Chondrocyte (in vitro differentiated cells): ENCODE measurements around the gene NRXN3. TPM values are rescaled to one million over a fixed set of nuclear protein-coding genes. Genes with fewer than 3 reads are reported as not detected.
"Not testable (repeated sequence)": the region's sequence is repeated elsewhere in the genome, so short reads cannot be mapped to it uniquely, and the experiment has no call there.

Source experiments
- DNase-seq: peaks from one replicate; pipeline ENCODE4 v3.0.0; 2021; ENCODE audit warnings: mixed read lengths, low spot score
- H3K27ac Mint-ChIP-seq: one replicate; pipeline ENCODE4 v1.8.0; 2021; ENCODE audit warnings: mild to moderate bottlenecking, moderate library complexity, mixed read lengths; ENCODE audit not compliant: unreplicated experiment
- H3K27me3 Mint-ChIP-seq: 2 replicates; pipeline ENCODE4 v1.8.0; 2021; ENCODE audit warnings: low read depth, mixed read lengths
- H3K36me3 Mint-ChIP-seq: 2 replicates; pipeline ENCODE4 v1.8.0; 2021; ENCODE audit warnings: low read depth, mixed read lengths
- H3K4me1 Mint-ChIP-seq: 2 replicates; pipeline ENCODE4 v1.8.0; 2021; ENCODE audit warnings: low read depth, mild to moderate bottlenecking, mixed read lengths
- H3K4me3 Mint-ChIP-seq: one replicate; pipeline ENCODE4 v1.8.0; 2021; ENCODE audit warnings: mild to moderate bottlenecking, moderate library complexity, mixed read lengths; ENCODE audit not compliant: unreplicated experiment
- H3K9me3 Mint-ChIP-seq: 2 replicates; pipeline ENCODE4 v1.8.0; 2021; ENCODE audit warnings: low read depth, mixed read lengths
- total RNA-seq: library from RNA; stranded (reverse); gene quantifications from 3 replicates; pipeline ENCODE4 v1.2.1, GENCODE V29; 2021
- TF ChIP-seq, protein P1 (sequence below): fragments of 200-600 bp; sonication (generic); IDR thresholded peaks from 2 replicates; pipeline ENCODE4 v1.5.0; 2021; ENCODE audit warnings: antibody characterized with exemption, mild to moderate bottlenecking, moderate library complexity

Gene NRXN3
- total RNA-seq, 1 donor from 2014 or later = 7.9 TPM

DNA sequence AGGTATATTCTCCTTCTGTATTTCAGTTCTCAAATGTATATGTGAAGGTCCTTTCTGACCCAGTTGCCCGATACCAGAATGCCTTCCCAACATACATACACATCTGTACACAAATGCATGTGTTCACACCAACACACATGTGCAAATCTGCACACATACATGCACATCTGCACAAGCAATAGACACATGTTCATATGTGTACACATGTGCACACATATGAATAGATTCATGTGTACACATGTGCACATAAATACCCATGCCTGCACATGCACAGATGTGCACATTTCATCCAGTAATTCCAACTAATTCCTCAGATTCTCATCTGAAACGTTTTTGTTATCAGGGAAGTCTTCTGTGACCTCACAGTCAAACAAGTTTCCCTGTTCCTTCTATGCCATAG lies 933.6 kb downstream of the NRXN3 start:
- no peaks in the 10 kb centered on the region for H3K36me3 Mint-ChIP-seq
- H3K4me1 Mint-ChIP-seq = no peaks in the 10 kb centered on the region
- peaks cover 5% of the 10 kb centered on the region for H3K27me3 Mint-ChIP-seq
- TF ChIP-seq, protein P1, sequence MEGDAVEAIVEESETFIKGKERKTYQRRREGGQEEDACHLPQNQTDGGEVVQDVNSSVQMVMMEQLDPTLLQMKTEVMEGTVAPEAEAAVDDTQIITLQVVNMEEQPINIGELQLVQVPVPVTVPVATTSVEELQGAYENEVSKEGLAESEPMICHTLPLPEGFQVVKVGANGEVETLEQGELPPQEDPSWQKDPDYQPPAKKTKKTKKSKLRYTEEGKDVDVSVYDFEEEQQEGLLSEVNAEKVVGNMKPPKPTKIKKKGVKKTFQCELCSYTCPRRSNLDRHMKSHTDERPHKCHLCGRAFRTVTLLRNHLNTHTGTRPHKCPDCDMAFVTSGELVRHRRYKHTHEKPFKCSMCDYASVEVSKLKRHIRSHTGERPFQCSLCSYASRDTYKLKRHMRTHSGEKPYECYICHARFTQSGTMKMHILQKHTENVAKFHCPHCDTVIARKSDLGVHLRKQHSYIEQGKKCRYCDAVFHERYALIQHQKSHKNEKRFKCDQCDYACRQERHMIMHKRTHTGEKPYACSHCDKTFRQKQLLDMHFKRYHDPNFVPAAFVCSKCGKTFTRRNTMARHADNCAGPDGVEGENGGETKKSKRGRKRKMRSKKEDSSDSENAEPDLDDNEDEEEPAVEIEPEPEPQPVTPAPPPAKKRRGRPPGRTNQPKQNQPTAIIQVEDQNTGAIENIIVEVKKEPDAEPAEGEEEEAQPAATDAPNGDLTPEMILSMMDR = no peak
- H3K4me3 Mint-ChIP-seq = no peak overlapping the region
- DNase-seq = no peak
- H3K9me3 Mint-ChIP-seq = no peaks in the 10 kb centered on the region
- no peak overlapping the region for H3K27ac Mint-ChIP-seq

DNA sequence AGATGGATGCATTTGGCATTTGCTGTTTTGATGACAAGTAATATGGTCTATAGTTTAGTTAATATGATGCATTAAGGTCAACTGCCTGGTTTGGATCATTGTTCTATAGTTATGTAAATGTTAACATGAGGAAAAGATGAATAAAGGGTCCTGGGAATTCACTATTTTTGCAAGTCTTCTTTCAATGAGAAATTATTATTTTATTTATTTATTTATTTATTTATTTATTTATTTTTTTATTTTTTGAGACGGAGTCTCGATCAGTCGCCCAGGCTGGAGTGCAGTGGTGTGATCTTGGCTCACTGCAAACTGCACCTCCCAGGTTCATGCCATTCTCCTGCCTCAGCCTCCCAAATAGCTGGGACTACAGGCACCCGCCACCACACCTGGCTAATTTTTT lies 940.4 kb downstream of the NRXN3 start:
- peaks cover 14% of the 10 kb centered on the region for H3K4me1 Mint-ChIP-seq
- not testable (repeated sequence) for H3K27ac Mint-ChIP-seq, H3K4me3 Mint-ChIP-seq, H3K9me3 Mint-ChIP-seq, H3K27me3 Mint-ChIP-seq, H3K36me3 Mint-ChIP-seq, DNase-seq

DNA sequence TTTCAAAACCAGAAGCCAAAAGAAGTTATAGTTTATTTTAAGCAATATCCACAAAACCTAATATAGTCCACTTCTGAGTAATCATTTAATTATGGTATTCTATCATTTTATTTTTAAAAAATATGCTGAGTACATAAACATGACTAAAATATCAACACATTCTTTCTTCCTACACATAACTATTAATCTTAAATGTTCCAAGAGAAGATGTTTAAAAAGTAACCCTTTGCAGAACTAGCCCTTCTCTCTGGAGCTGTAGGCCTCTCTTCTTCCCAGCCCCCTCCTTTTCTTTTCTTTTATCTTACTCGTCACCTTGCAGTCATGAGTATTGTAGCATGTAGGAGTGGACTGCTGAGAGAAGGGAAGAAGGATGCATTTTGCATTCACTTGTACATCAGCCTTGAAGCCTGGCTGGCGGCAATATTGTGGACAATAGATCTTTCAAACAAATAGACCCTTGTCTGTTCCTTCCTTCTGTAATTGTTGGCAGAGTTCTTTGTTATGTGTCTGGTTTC lies 941.9 kb downstream of the NRXN3 start:
- Mint-ChIP-seq H3K4me1 (peaks cover 14% of the 10 kb centered on the region), H3K9me3 (no peaks in the 10 kb centered on the region), H3K36me3 (no peaks in the 10 kb centered on the region), H3K27ac (no peak overlapping the region), H3K27me3 (no peaks in the 10 kb centered on the region), H3K4me3 (no peak overlapping the region)
- no peak for DNase-seq
- TF ChIP-seq, protein P1 = no peak

DNA sequence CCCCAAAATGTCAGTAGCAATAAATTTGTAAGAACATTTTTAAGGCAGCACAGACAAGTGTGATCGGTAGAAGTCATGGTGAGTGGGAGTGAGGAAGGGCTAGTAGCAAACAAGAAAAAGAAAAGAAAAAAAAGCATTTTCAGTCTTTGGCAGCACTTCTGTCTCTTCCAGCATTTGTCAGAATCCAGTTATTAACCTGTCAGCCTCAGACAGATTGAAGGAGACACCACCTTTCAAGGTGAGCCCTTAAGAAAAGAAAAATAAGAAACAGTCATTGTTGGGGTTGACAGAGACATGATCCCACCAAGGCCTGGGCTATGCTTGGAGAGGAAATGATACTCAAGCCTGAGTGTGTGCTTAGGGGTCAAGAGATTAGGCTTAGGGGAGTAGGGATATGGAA lies 947.4 kb downstream of the NRXN3 start:
- no peaks in the 10 kb centered on the region for H3K9me3 Mint-ChIP-seq
- H3K27me3 Mint-ChIP-seq = peaks cover 2% of the 10 kb centered on the region
- no peak overlapping the region for H3K27ac Mint-ChIP-seq
- TF ChIP-seq, protein P1 = no peak
- no peak for DNase-seq
- H3K36me3 Mint-ChIP-seq = no peaks in the 10 kb centered on the region
- H3K4me1 Mint-ChIP-seq = peaks cover under 1% of the 10 kb centered on the region
- no peak overlapping the region for H3K4me3 Mint-ChIP-seq

DNA sequence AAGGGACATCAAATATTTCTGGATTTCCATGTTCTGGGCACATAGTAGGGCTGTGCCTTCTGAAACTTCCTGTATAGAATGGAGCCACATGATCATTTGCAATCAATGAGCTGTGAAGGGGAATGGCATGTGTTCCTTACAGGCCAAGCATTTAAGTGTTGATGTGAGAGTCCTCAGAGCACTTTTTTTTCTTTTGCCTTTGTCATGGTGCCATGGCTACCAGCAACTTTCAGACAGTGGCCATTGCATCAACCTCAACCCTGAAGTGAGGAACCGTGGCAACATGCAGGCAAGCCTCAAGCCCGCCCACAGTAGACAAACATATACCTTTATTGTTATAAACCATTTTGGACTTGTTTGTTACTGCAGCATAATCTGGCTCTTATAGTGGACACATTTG lies 948.1 kb downstream of the NRXN3 start:
- no peak overlapping the region for H3K4me3 Mint-ChIP-seq
- no peaks in the 10 kb centered on the region for H3K9me3 Mint-ChIP-seq
- peaks cover 2% of the 10 kb centered on the region for H3K27me3 Mint-ChIP-seq
- no peak for DNase-seq
- H3K27ac Mint-ChIP-seq = no peak overlapping the region
- no peaks in the 10 kb centered on the region for H3K36me3 Mint-ChIP-seq
- H3K4me1 Mint-ChIP-seq = no peaks in the 10 kb centered on the region
- TF ChIP-seq, protein P1 = no peak

DNA sequence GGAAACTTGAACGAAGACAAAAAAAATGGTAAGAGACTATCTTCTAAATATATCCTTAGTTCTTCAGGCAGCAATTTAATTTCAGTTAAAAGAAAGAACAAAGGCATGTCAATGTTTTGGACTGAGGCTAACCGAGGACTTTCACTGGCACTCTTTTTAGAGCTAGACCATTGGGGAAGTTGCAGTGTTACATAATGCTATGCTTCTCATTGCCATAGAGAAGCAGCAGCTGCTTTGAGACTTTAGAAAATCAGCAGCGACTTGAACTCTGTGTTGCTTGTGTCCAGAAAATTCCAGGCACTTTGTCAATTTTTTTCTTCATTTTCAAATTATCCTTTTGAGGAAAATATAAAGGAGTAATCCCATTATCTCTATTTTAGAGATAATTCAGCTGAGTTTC lies 964.2 kb downstream of the NRXN3 start:
- peaks cover 5% of the 10 kb centered on the region for H3K9me3 Mint-ChIP-seq
- H3K27ac Mint-ChIP-seq = no peak overlapping the region
- DNase-seq = no peak
- no peaks in the 10 kb centered on the region for H3K27me3 Mint-ChIP-seq
- no peak overlapping the region for H3K4me3 Mint-ChIP-seq
- H3K36me3 Mint-ChIP-seq = no peaks in the 10 kb centered on the region
- TF ChIP-seq, protein P1 = no peak
- H3K4me1 Mint-ChIP-seq = no peaks in the 10 kb centered on the region
